HepG2 (cell line): ENCODE results near the gene SLC23A3. TPM values are rescaled to one million over a fixed set of nuclear protein-coding genes. Genes with fewer than 3 reads are reported as not detected.

ENCODE experiments used
- ARNT ChIP-seq: fragments of 450-650 bp; IDR thresholded peaks from 2 replicates; pipeline ENCODE4 v1.6.1; 2017
- ELK4 ChIP-seq: sonication (generic); formaldehyde crosslinking; IDR thresholded peaks from 2 replicates; pipeline ENCODE4 v1.9.0; 2021; ENCODE audit warnings: missing genetic modification reagents, borderline replicate concordance
- FOXP4 ChIP-seq: sonication (generic); formaldehyde crosslinking; IDR thresholded peaks from 2 replicates; pipeline ENCODE4 v1.4.0; 2020; ENCODE audit warnings: missing genetic modification reagents
- HIVEP1 ChIP-seq: sonication (generic); formaldehyde crosslinking; IDR thresholded peaks from 2 replicates; pipeline ENCODE4 v1.4.0; 2020; ENCODE audit warnings: mild to moderate bottlenecking, missing genetic modification reagents
- HMG20A ChIP-seq: IDR thresholded peaks from 2 replicates; pipeline ENCODE4 v1.6.1; 2016; ENCODE audit warnings: borderline replicate concordance
- JUN ChIP-seq: sonication (generic); formaldehyde crosslinking; IDR thresholded peaks from 2 replicates; pipeline ENCODE4 v1.4.0; 2020; ENCODE audit warnings: mild to moderate bottlenecking, missing genetic modification reagents
- KDM2A ChIP-seq: sonication (generic); formaldehyde crosslinking; IDR thresholded peaks from 2 replicates; pipeline ENCODE4 v1.4.0; 2020; ENCODE audit warnings: low read depth, missing genetic modification reagents, borderline replicate concordance
- NFE2L1 ChIP-seq: sonication (generic); formaldehyde crosslinking; IDR thresholded peaks from 2 replicates; pipeline ENCODE4 v1.4.0; 2020; ENCODE audit warnings: missing genetic modification reagents, mild to moderate bottlenecking, borderline replicate concordance
- NR1H2 ChIP-seq: sonication (generic); formaldehyde crosslinking; IDR thresholded peaks from 2 replicates; pipeline ENCODE4 v1.8.1; 2022; ENCODE audit warnings: low read depth, missing genetic modification reagents, borderline replicate concordance
- POLR2AphosphoS2 ChIP-seq: IDR thresholded peaks from 2 replicates; pipeline ENCODE4 v1.6.1; 2011; ENCODE audit warnings: low read depth, low read length, improper control_type of control experiment
- POLR2AphosphoS5 ChIP-seq: IDR thresholded peaks from 2 replicates; pipeline ENCODE4 v1.6.1; 2012; ENCODE audit warnings: low read depth, low read length
- TSC22D2 ChIP-seq: sonication (generic); formaldehyde crosslinking; IDR thresholded peaks from 2 replicates; pipeline ENCODE4 v1.5.1; 2020; ENCODE audit warnings: missing genetic modification reagents, mild to moderate bottlenecking, borderline replicate concordance
- ZHX2 ChIP-seq, 2 experiments: sonication (generic) in 1 of 2; formaldehyde crosslinking in 1 of 2; IDR thresholded peaks; 2 replicates each; pipeline versions ENCODE4 v1.6.1 to v1.9.0; 2014 to 2022; ENCODE audit warnings: antibody characterized with exemption in 1 of 2, borderline replicate concordance in 1 of 2, inconsistent platforms in 1 of 2, low read depth in 1 of 2, missing genetic modification reagents in 1 of 2
- ZNF282 ChIP-seq: fragments of 450-650 bp; IDR thresholded peaks from 2 replicates; pipeline ENCODE4 v1.6.1; 2018; ENCODE audit not compliant: partially characterized antibody
- ZNF567 ChIP-seq: sonication (generic); formaldehyde crosslinking; IDR thresholded peaks from 2 replicates; pipeline ENCODE4 v1.8.1; 2023; ENCODE audit warnings: mild to moderate bottlenecking, missing genetic modification reagents, borderline replicate concordance
- ZNF576 ChIP-seq: sonication (generic); formaldehyde crosslinking; IDR thresholded peaks from 2 replicates; pipeline ENCODE4 v1.4.0; 2020; ENCODE audit warnings: mild to moderate bottlenecking, missing genetic modification reagents
- ZNF691 ChIP-seq: sonication (generic); formaldehyde crosslinking; IDR thresholded peaks from 2 replicates; pipeline ENCODE4 v1.4.0; 2020; ENCODE audit warnings: missing genetic modification reagents, low read depth, mild to moderate bottlenecking, borderline replicate concordance
- ZSCAN29 ChIP-seq: sonication (generic); formaldehyde crosslinking; conservative IDR thresholded peaks from 2 replicates; pipeline ENCODE4 v1.4.0; 2020; ENCODE audit warnings: mild to moderate bottlenecking, missing genetic modification reagents
- polyA plus RNA-seq, 8 experiments: library from polyadenylated mRNA; depleted of rRNA in 3 of 8; stranded (reverse) in 7 of 8; unstranded in 1 of 8; fragments of >200 nt; fragmentation: Illumina TruSeq in 4 of 8; extraction: Trizol in 4 of 8; gene quantifications; 2 replicates each; pipeline versions ENCODE4 v1.2.1 to v1.2.3, GENCODE V29; 2011 to 2016; ENCODE audit warnings: low read depth in 4 of 8, missing spikeins in 1 of 8, mixed read lengths in 1 of 8; ENCODE audit not compliant: insufficient read depth in 1 of 8
- total RNA-seq, 5 experiments: library from RNA; depleted of rRNA; stranded (reverse); fragments of >200 nt; fragmentation: Illumina TruSeq; extraction: Trizol; gene quantifications; 2 replicates each; pipeline ENCODE4 v1.2.3, GENCODE V29; 2016; ENCODE audit warnings: low read depth in 1 of 5

SLC23A3 gene
- total and polyA plus RNA-seq, 2 of the 13 experiments (the other 11 are each of a cell fraction or from before 2014, with no cell fraction given): 0.38 to 0.78 TPM

GRCh38 chr2:219176818-219177551 is 7.2 kb upstream of the SLC23A3 start, which contains the start of gene CNPPD1 (continued):
- peak; percentile 90 for TF ChIP-seq FOXP4 (CRISPR knock-in tag)
- TF ChIP-seq ZHX2 (IDR thresholded peaks at IDR 0.05; ENCODE audit: low read depth): no peak
- TF ChIP-seq ZHX2 (CRISPR knock-in tag; IDR thresholded peaks at IDR 0.05; ENCODE audit: borderline replicate concordance): no peak; the same call in 1 of the 2 replicates
- 0 out of 2 replicates have a peak, but pooled peaks have one; percentile 58 for TF ChIP-seq NFE2L1
- peak; percentile 60 for TF ChIP-seq HIVEP1 (CRISPR knock-in tag)
- TF ChIP-seq ZSCAN29: peak; percentile 80
- TF ChIP-seq NR1H2 (CRISPR knock-in tag): peak; percentile 94
- peak; percentile 95 for TF ChIP-seq TSC22D2 (CRISPR knock-in tag)
- TF ChIP-seq JUN (CRISPR knock-in tag): 0 out of 2 replicates have a peak, but pooled peaks have one; percentile 30
- TF ChIP-seq ZNF567: peak; percentile 95
- peak; percentile 95 for TF ChIP-seq KDM2A (CRISPR knock-in tag)
- no peak for TF ChIP-seq ARNT
- TF ChIP-seq HMG20A (CRISPR knock-in tag): no peak; the same call in 1 of the 2 replicates
- no peak for TF ChIP-seq POLR2AphosphoS2
- TF ChIP-seq ZNF576 (CRISPR knock-in tag): peak; percentile 70; the same call in 1 of the 2 replicates
- TF ChIP-seq POLR2AphosphoS5: peak; percentile 92
- no peak for TF ChIP-seq ZNF282
- peak; percentile 84; the same call in 1 of the 2 replicates for TF ChIP-seq ELK4 (CRISPR knock-in tag)
- TF ChIP-seq ZNF691 (CRISPR knock-in tag): peak; percentile 88
